ENCODE measurements around the gene ADCY4. TPM values are rescaled to one million over a fixed set of nuclear protein-coding genes. Genes with fewer than 3 reads are reported as not detected.

ADCY4 gene
- total RNA-seq, 3 donors from 2014 or later, result 0.43 to 0.76 (median 0.53) TPM

DNA sequence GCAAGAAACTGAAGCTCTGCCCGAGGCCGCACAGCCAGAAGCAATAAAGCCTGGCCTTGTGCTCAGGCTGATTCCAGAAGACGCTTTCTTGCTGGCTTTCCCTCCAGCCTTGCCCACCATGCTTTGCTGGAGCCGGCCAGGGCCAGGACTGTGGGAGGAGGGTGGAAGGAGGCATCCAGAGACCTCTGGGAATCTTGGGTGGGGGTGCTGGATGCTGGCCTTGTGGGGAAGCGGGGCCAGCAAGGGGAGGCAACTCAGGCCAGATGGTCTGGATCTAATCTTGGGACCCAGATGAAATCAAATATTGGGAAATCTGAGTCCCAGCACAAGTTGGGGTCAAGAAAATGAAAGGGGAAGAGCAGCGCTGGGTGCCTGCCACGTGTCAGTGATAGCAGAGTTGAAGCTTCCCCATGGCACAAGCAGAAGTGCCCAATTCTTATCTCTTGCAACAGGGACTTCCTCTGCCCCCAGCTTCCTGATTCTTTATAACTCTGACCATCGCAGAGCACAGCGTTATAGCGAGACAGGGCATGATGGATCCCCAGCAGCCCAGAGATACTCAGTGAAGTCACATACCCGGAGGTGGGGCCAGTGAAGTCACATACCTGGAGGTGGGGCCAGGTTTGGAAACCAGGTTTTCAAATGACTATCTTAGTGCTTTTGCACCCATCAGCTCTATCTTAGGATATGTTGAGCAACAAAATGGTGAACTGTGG lies 57.1 kb downstream of the ADCY4 start:
- Mint-ChIP-seq H3K36me3 (ENCODE audit: insufficient read depth) (no peaks in the 10 kb centered on the region), H3K27me3 (ENCODE audit: low read depth) (no peaks in the 10 kb centered on the region), H3K4me3 (no peak overlapping the region), H3K9me3 (no peaks in the 10 kb centered on the region), H3K4me1 (ENCODE audit: low read depth) (peaks cover 65% of the 10 kb centered on the region)
- DNase-seq, result no peak
- no peak for ATAC-seq

DNA sequence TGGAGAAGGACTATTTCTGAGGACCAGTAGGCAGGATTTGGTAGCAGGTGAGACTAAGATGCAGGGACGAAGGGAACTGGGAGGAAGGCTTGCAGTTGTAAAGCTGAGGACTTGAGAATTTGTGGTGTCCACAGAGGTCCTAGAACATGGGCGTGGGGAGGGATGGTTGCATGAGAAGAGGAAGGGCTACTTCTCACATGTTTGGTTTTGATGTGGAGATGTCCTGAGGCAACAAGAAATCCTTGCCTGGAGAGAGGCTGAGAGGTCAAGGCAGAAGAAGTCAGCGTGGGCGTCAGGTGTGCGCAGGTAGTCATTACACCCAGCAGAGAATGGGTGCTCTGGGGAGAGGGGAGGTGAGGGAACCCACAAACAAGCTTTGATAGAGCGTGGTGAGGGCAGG lies 57.8 kb downstream of the ADCY4 start:
- Mint-ChIP-seq H3K4me3 (no peak overlapping the region), H3K4me1 (ENCODE audit: low read depth) (peaks cover 72% of the 10 kb centered on the region), H3K27me3 (ENCODE audit: low read depth) (no peaks in the 10 kb centered on the region), H3K36me3 (ENCODE audit: insufficient read depth) (no peaks in the 10 kb centered on the region), H3K9me3 (no peaks in the 10 kb centered on the region)
- DNase-seq (no peak), ATAC-seq (no peak)

DNA sequence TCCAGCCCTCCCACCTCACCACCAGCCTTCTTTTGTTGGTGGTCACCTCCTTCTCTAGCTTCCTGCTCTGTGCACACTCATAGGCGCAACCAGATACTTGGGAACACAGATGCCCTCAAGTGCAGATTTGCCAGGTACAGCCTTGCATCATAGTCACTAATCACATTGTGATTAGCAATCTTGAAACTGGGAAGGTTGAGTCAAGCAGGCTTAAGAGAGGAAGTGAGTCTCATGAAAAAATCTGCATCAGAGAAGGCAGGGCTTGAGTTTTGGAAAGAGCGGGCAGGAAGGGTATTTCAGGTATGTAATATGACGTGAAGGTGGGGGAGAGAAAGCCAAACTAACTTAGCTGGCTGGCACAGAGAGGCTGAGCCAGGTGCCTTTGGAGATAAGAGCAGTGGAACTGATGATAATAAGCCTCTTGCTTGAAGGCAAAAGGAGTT lies 60.7 kb downstream of the ADCY4 start:
- Mint-ChIP-seq H3K4me3 (peak overlapping the region; percentile 9), H3K36me3 (ENCODE audit: insufficient read depth) (no peaks in the 10 kb centered on the region), H3K9me3 (no peaks in the 10 kb centered on the region), H3K27me3 (ENCODE audit: low read depth) (no peaks in the 10 kb centered on the region), H3K4me1 (ENCODE audit: low read depth) (peaks cover 66% of the 10 kb centered on the region)
- ATAC-seq (peak; percentile 61 to 62), DNase-seq (peak; percentile 32)

DNA sequence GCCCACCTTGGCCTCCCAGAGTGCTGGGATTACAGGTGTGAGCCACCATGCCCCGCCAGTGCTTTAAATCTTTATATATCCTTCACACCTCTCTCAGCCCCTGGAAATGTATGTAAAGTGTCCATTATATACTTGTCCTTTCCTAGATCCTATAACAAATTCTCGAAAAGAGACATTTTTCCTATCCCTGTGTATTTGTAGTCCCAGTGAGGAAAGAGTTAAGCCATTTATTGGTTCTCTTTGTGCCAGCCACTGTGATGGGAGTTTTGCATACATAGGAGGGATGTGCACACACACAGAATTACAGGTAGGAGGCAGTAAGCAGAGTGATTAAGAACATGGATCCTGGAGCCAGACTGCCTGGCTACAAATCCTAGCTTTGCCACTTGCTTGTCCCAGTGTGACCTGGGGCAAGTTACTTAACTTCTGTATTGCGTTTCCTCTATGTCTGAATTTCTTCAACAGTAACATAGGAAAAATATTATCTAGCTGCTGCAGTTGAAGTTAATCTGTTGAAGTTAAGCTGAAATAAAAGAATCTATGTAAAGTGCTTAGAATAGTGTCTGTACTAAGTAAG lies 61.4 kb downstream of the ADCY4 start:
- H3K27me3 Mint-ChIP-seq (ENCODE audit: low read depth), result no peaks in the 10 kb centered on the region
- no peaks in the 10 kb centered on the region for H3K9me3 Mint-ChIP-seq
- peak overlapping the region; percentile 9 for H3K4me3 Mint-ChIP-seq
- peaks cover 60% of the 10 kb centered on the region for H3K4me1 Mint-ChIP-seq (ENCODE audit: low read depth)
- peaks cover 3% of the 10 kb centered on the region for H3K36me3 Mint-ChIP-seq (ENCODE audit: insufficient read depth)
- ATAC-seq, result no peak
- no peak for DNase-seq

DNA sequence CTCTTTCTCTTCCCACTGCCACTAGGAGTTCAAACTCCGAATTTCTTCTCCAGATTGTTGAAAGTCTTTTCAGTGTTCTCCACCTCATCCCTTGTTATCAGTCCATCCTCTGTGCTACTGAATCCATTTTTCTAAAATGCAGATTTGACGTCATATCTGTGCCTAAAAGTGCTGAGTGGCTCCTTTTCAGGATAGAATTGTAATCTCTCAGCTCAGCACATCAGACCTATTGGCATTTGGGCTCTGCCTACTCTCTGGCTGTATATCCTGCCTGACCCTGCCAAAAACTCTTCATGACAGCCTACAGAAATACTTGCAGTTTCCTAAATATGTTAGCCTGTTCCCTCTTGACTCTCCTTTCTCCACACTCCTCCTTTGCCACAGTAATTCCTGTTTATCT lies 62.4 kb downstream of the ADCY4 start:
- H3K4me3 Mint-ChIP-seq, result peak overlapping the region; percentile 88
- DNase-seq (no peak), ATAC-seq (no peak)
- peaks cover 3% of the 10 kb centered on the region for H3K36me3 Mint-ChIP-seq (ENCODE audit: insufficient read depth)
- no peaks in the 10 kb centered on the region for H3K27me3 Mint-ChIP-seq (ENCODE audit: low read depth)
- H3K9me3 Mint-ChIP-seq, result no peaks in the 10 kb centered on the region
- peaks cover 49% of the 10 kb centered on the region for H3K4me1 Mint-ChIP-seq (ENCODE audit: low read depth)

DNA sequence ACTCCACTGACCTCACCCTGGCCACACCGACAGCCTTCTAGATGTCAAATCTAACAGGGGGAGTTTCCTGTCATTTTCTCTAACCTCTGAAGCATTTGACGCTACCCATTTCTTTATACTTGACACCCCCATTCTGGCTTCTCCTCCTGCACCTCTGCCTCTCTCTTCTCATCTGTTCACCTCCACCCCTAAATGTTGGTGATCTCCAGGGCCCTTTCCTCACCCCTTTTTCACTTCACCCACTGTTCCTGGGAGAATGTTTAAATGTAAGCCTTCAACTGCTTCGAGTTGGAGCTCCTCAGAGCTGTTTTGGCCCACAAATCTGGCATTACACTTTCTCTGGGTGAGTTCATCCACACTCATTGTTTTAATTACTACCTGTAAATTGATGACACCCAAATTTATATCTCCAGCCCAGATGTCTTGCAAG lies 63.0 kb downstream of the ADCY4 start:
- Mint-ChIP-seq H3K27me3 (ENCODE audit: low read depth) (no peaks in the 10 kb centered on the region), H3K4me3 (peak overlapping the region; percentile 88), H3K36me3 (ENCODE audit: insufficient read depth) (peaks cover 9% of the 10 kb centered on the region), H3K4me1 (ENCODE audit: low read depth) (peaks cover 43% of the 10 kb centered on the region), H3K9me3 (no peaks in the 10 kb centered on the region)
- ATAC-seq, result no peak
- DNase-seq, result no peak

DNA sequence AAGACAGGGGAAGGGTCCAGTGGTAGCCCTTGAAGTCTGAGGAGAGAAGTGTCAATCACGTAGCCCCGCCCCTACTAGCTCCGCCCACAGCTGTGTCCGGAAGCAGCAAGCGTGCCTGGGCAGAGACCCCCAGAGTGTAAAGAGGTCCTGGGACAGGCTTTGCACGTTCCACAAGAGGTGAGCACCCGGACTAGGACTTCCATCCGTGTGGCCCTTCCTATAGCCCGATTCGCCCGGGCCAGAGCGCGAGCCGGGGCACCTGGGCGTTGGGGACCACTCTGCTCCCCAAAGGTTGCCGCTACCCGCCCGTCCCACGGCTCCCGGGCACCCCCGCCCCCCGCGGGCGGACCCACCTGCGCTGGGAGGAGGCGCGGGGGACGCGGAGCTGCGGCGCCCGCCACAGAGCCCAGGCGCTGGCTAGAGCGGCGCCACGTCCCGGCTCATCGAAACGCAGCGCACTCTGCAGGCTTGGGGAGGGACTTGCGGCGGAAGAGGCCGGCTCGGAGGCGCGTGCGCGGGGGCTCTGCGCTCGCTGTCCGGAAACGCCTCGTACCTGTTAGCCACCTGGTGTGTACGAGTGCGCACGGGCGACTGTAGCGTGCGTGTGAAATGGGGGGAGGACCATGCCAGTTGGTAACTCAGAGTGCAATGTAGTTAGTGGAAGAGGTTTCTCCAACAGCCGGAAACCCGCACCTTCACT lies 63.6 kb downstream of the ADCY4 start, which contains the start of gene RABGGTA:
RABGGTA (minus strand) TSS at position 464 of the 700 bp plus-strand sequence. CDS start 482 bp downstream, outside the sequence.
- Mint-ChIP-seq H3K9me3 (no peaks in the 10 kb centered on the region), H3K4me3 (peak within 1 kb of the TSS; percentile 88), H3K36me3 (ENCODE audit: insufficient read depth) (peaks cover 13% of the 10 kb centered on the region), H3K27me3 (ENCODE audit: low read depth) (no peaks in the 10 kb centered on the region), H3K4me1 (ENCODE audit: low read depth) (peaks cover 41% of the 10 kb centered on the region)
- DNase-seq (peak; percentile 86), ATAC-seq (peak; percentile 93 to 94)

DNA sequence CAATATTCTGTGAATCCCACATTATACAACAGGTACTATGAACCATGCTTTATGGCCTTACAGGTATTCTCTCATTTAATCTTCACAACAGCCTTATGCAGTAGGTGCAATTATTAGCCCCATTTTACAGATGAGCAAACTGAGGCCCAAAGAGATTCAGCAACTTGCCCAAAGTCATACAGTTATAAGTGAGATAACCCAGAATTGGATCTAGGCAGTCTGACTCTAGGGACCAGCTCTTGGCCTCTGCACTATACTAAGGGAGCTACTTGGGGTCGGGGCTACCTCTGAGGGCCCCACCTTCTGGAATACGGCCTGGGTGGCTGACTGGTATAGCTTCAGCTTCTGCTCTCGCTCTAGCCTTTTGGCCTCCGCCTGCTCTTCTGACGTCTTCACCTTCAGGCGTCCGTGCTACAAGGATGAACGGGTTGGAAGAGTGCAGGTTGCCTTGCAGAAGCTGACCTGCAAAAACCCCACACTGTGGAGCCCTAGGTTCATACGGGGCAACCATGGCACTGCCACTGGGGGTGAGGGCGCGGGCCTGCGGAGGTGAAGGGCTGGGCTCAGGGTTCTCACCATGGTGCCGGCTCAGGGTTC lies 64.2 kb downstream of the ADCY4 start:
- no peaks in the 10 kb centered on the region for H3K9me3 Mint-ChIP-seq
- ATAC-seq (no peak), DNase-seq (no peak)
- H3K4me3 Mint-ChIP-seq, result peak overlapping the region; percentile 88
- peaks cover 15% of the 10 kb centered on the region for H3K36me3 Mint-ChIP-seq (ENCODE audit: insufficient read depth)
- no peaks in the 10 kb centered on the region for H3K27me3 Mint-ChIP-seq (ENCODE audit: low read depth)
- H3K4me1 Mint-ChIP-seq (ENCODE audit: low read depth), result peaks cover 40% of the 10 kb centered on the region

DNA sequence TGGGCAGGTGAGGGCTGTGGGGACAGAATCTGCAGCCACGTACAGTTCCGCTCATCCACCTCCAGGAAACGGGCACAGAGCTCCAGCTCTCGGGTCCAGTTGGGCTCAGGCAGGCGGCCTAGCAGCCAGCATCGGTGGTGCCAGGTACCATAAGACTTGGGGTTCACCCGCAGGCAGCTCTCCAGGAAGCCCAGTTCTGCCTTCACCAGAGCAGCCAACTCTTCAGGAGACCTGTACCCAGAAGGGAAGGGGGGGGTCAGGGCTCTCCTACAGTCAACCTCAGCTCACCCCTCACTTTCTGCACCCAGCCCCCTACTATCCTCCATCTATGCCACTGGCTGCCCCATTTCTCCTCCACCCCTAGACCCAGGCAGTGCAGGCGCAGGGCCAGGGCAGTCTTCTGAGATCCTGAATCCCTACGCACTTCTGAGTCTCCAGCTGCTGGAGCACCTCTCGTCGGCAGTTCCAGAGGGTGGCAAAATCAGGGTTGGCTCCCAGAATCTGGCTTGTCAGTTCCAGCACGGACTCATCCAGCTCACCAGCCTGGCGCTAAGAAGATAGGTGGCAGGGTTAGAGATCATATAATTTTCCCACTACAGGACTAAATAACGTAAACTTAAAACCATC lies 64.8 kb downstream of the ADCY4 start:
- no peaks in the 10 kb centered on the region for H3K27me3 Mint-ChIP-seq (ENCODE audit: low read depth)
- DNase-seq (no peak), ATAC-seq (no peak)
- peaks cover 34% of the 10 kb centered on the region for H3K4me1 Mint-ChIP-seq (ENCODE audit: low read depth)
- peak overlapping the region; percentile 88 for H3K4me3 Mint-ChIP-seq
- H3K36me3 Mint-ChIP-seq (ENCODE audit: insufficient read depth), result peaks cover 15% of the 10 kb centered on the region
- no peaks in the 10 kb centered on the region for H3K9me3 Mint-ChIP-seq

DNA sequence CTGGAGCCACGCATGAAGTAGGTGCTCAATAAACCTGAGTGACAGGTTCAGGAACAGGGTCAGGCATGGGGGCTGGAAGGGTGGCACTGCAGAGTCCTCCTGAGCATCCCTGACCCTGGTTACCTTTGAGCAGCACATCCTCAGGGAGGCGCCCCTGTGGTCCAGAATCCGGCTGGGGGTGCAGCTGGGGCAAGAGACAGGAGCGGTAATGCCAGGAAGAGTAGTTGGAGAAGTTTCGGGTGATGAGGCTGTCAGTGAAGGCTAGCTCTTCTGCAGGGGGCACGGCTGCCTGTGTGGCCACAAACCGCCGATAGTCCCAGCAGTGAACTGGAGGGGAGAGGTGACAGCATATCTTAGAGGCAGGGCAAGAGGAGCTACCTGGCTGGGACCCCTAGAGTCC lies 65.5 kb downstream of the ADCY4 start:
- H3K4me3 Mint-ChIP-seq, result no peak overlapping the region
- no peak for DNase-seq
- peaks cover 15% of the 10 kb centered on the region for H3K36me3 Mint-ChIP-seq (ENCODE audit: insufficient read depth)
- no peaks in the 10 kb centered on the region for H3K9me3 Mint-ChIP-seq
- peaks cover 31% of the 10 kb centered on the region for H3K4me1 Mint-ChIP-seq (ENCODE audit: low read depth)
- H3K27me3 Mint-ChIP-seq (ENCODE audit: low read depth), result no peaks in the 10 kb centered on the region
- ATAC-seq, result no peak

Other genes starting within 250 kb of the ADCY4 start
- gene PCK2, start 240.8 kb downstream of the ADCY4 start, total RNA-seq, result 10 to 100 TPM; 38.7 to 69.4 (median 47.9) TPM
- 10 to 100 TPM; 45.7 to 57.6 (median 50.7) TPM for gene DCAF11, start 220.3 kb downstream of the ADCY4 start, total RNA-seq
- 1 to 10 TPM; 1.2 to 2.3 (median 1.4) TPM for gene NRL, start 220.1 kb downstream of the ADCY4 start, total RNA-seq
- gene FITM1, start 204.4 kb downstream of the ADCY4 start, total RNA-seq, result 1 to 10 TPM in 1 of 3 donors, under 1 TPM in 2; 0.38 to 1.3 (median 0.69) TPM
- 100 to 1,000 TPM; 354 to 391 (median 378) TPM for gene PSME1, start 198.9 kb downstream of the ADCY4 start, total RNA-seq
- gene EMC9, start 193.5 kb downstream of the ADCY4 start, total RNA-seq, result 10 to 100 TPM; 15.9 to 18.9 (median 17.4) TPM
- 100 to 1,000 TPM; 433 to 479 (median 471) TPM for gene PSME2, start 188.5 kb downstream of the ADCY4 start, total RNA-seq
- 100 to 1,000 TPM in 2 of 3 donors, 10 to 100 TPM in 1; 99.4 to 108 (median 106) TPM for gene RNF31, start 187.6 kb downstream of the ADCY4 start, total RNA-seq
- 100 to 1,000 TPM; 110 to 152 (median 121) TPM for gene IRF9, start 173.8 kb downstream of the ADCY4 start, total RNA-seq
- gene REC8, start 163.0 kb downstream of the ADCY4 start, total RNA-seq, result 10 to 100 TPM; 17.4 to 24.8 (median 19.9) TPM
- 100 to 1,000 TPM; 265 to 293 (median 265) TPM for gene IPO4, start 146.3 kb downstream of the ADCY4 start, total RNA-seq
- gene TM9SF1, start 139.6 kb downstream of the ADCY4 start, total RNA-seq, result 10 to 100 TPM; 30.4 to 34.6 (median 33.7) TPM
- gene TSSK4, start 129.4 kb downstream of the ADCY4 start, total RNA-seq, result under 1 TPM in 1 of 3 donors, not detected in 2; 0.33 TPM
- gene CHMP4A, start 121.6 kb downstream of the ADCY4 start, total RNA-seq, result 10 to 100 TPM; 71.7 to 85.5 (median 85.4) TPM
- gene MDP1, start 119.0 kb downstream of the ADCY4 start, total RNA-seq, result 10 to 100 TPM; 16.3 to 19.5 (median 18.4) TPM
- 100 to 1,000 TPM; 197 to 217 (median 205) TPM for gene NEDD8, start 102.7 kb downstream of the ADCY4 start, total RNA-seq
- 10 to 100 TPM; 29.6 to 30.8 (median 29.7) TPM for gene GMPR2, start 102.1 kb downstream of the ADCY4 start, total RNA-seq
- gene TINF2, start 92.4 kb downstream of the ADCY4 start, total RNA-seq, result 100 to 1,000 TPM in 2 of 3 donors, 10 to 100 TPM in 1; 87.2 to 110 (median 103) TPM
- gene TGM1, start 71.9 kb downstream of the ADCY4 start, total RNA-seq, result 1 to 10 TPM; 2.6 to 8.1 (median 2.6) TPM
- gene RABGGTA, start 63.5 kb downstream of the ADCY4 start, total RNA-seq, result 10 to 100 TPM; 52.2 to 58.8 (median 53.4) TPM
- 1 to 10 TPM; 2.6 to 4.2 (median 3.1) TPM for gene DHRS1, start 35.3 kb downstream of the ADCY4 start, total RNA-seq
- 10 to 100 TPM; 67.8 to 71.0 (median 68.0) TPM for gene NOP9, start 35.2 kb downstream of the ADCY4 start, total RNA-seq
- gene CIDEB, start 27.1 kb downstream of the ADCY4 start, total RNA-seq, result 1 to 10 TPM; 6.5 to 7.3 (median 7.2) TPM
- gene LTB4R2, start 24.9 kb downstream of the ADCY4 start, total RNA-seq, result 10 to 100 TPM in 2 of 3 donors, 1 to 10 TPM in 1; 9.0 to 10.8 (median 10.4) TPM
- gene LTB4R, start 23.6 kb downstream of the ADCY4 start, total RNA-seq, result 1 to 10 TPM; 7.0 to 8.0 (median 7.8) TPM
- 1 to 10 TPM; 5.9 to 8.0 (median 6.2) TPM for gene RIPK3, start 4.9 kb upstream of the ADCY4 start, total RNA-seq
- under 1 TPM; 0.13 to 0.38 (median 0.32) TPM for gene NFATC4, start 33.1 kb upstream of the ADCY4 start, total RNA-seq
- under 1 TPM in 2 of 3 donors, not detected in 1; 0.03 to 0.05 TPM for gene NYNRIN, start 63.9 kb upstream of the ADCY4 start, total RNA-seq
- 1 to 10 TPM; 3.1 to 5.6 (median 3.6) TPM for gene CBLN3, start 94.6 kb upstream of the ADCY4 start, total RNA-seq
- 10 to 100 TPM; 53.2 to 65.1 (median 56.5) TPM for gene KHNYN, start 94.9 kb upstream of the ADCY4 start, total RNA-seq
- gene SDR39U1, start 107.7 kb upstream of the ADCY4 start, total RNA-seq, result 10 to 100 TPM; 52.6 to 59.9 (median 59.4) TPM
- 1 to 10 TPM in 1 of 3 donors, not detected in 2; 1.2 TPM for gene CMA1, start 173.2 kb upstream of the ADCY4 start, total RNA-seq
- not detected for gene CTSG, start 241.2 kb upstream of the ADCY4 start, total RNA-seq